ENCODE data around the gene FBXL22. TPM values are rescaled to one million over a fixed set of nuclear protein-coding genes. Genes with fewer than 3 reads are reported as not detected.

Gene FBXL22
- total RNA-seq: 0.11 and 0.13 TPM in 2 replicates

DNA sequence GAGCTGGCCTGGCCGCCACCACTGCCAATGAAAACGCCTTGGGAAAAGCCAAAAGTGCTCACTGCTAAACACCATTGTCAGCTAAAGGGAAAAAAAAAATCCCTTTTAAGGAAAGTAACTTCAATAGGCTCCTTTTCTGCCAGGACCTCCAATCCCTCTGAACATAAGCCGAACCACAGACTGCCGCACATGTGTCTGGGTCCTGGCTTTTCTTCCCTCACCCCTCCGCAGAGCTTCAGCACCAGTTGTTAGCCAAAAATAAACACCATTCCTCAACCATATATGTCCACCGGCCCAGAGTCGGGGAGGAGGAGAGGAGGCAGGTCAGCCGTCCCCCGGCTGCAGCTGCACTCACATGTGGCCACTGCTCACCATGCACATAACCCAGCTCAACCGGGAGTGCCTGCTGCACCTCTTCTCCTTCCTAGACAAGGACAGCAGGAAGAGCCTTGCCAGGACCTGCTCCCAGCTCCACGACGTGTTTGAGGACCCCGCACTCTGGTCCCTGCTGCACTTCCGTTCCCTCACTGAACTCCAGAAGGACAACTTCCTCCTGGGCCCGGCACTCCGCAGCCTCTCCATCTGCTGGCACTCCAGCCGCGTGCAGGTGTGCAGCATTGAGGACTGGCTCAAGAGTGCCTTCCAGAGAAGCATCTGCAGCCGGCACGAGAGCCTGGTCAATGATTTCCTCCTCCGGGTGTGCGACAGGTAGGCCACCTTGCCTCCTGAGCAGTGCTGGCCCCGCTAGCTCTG, at the start of gene FBXL22:
Gene FBXL22 (plus strand): TSS at position 350 of the 753 bp plus-strand sequence. CDS start 6 bp downstream, at position 356.
- DNase-seq (ENCODE audit: low read depth, low spot score): no peak

- no peak for DNase-seq (ENCODE audit: low read depth, low spot score)
These were observed 45.8 kb upstream of the FBXL22 start for GRCh38 chr15:63551400-63551799.

DNA sequence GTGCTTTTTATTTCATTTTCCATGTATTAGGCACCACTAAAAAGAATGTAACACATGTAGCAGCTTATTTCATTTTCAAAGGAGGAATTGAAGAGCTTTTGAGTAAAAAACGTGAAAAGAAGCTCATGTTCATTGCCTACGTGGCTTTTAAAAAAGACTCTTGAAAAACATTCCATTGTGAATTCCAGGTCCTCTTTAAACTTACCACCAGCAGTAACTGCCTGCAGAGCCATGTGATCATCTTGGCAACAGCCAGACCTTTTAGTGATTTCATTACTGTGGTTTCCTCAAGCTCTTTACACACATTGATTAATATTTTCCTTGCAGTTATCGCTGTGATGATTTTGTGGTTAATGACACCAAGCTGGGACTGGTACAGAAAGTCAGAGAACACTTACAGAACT, 43.8 kb upstream of the FBXL22 start:
- peak; percentile 66 for DNase-seq (ENCODE audit: low read depth, low spot score)

DNA sequence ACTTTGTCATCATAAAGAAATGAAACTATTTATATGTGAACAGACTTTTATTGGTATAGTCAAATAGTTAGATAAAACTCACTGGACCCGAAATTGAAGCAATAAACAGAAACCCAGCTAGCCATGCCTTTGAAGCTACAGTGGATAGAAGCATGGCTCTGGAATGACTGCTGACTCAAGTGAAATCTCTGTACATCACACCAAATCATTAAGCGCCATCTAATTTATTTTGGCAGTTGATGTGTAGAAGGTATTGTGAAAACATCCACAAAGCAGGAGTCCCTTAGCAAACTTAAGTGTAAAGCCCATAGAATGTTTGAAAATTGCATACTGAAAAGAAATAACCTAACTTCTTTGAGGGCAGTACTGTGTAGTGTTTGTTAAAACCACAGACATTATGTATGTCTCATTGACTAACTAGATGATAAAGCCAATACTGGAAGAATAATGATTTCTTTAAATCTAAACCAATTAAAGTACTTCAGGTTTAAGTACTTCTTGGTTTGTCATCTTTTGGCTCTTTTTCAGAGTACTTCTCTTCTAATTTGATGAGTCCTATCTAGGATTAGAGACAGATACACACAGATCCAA, 42.8 kb upstream of the FBXL22 start:
- DNase-seq (ENCODE audit: low read depth, low spot score): no peak

GRCh38 chr15:63555507-63555906, 41.7 kb upstream of the FBXL22 start:
- DNase-seq (ENCODE audit: low read depth, low spot score): no peak

DNA sequence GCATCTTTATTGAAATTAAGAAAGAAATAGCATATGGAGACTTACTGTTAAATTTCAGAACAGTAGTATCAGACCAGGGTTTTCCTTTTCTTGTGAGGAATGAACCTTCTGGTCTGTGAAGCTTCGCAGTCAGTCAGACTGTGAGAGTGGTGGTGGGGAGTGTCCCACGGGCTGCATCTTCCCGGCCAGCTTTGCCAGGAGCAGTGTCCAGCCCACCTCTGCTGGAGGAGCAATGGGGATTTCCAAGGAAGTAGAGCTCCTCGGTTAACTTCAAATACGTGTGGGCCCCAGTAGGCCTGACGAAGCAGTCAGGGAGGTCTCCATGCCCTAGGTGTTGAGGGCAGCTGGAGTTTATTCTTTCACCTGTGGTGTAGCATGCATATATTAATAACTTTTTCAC, 40.9 kb upstream of the FBXL22 start:
- no peak for DNase-seq (ENCODE audit: low read depth, low spot score)

DNA sequence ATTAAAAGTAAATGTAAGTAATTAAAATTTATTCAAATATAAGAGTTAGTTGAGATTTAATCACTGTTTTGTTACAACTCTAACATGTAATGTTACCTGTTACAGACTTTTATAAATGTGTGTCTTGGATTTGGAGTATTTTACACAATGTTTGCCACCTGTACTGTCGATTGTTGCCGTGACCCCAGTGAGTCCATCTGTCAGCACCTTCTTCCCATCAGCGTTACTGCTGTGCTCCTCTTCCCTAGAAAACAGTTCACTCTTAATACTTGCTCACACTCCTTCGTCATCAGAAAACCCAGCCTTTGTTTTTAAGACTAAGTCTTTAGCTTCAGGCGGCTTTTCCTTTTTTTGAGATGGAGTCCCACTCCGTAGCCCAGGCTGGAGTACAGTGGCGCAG, 40.5 kb upstream of the FBXL22 start:
- no peak for DNase-seq (ENCODE audit: low read depth, low spot score)

- DNase-seq (ENCODE audit: low read depth, low spot score): no peak
These were observed 37.4 kb upstream of the FBXL22 start for GRCh38 chr15:63559753-63560152.

DNA sequence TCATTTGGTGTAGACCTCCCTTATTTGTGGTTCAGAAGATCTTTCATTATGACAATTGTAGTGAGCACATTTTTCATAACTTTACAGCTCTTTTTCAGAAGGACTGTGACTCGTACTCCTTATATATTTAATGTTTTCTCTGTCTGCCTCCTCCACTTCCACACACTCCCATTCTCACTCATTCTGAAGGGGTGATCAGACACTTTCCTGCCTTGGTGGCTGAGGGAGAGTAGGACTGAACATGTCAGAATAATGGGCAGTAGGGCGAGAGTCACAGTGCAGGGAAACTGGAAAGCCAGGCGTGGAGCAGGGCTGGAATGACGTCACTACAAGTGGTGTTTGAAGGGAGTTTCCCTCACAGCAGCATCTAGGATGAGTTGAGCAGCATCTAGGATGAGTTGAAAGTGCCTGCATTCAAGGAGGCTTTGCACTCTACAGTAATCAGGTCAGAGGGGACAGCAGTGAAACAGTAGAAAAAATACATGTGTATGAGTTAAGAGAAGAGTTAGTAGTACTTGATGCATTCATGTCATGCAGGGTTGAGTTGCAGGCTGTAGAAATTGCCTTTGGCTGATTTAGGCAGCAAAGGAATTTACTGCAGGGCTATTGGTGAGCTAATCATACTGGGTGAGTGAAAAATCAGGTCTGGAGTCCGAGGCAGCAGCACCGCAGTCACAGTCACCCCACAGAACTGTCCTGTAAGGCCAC, 36.3 kb upstream of the FBXL22 start:
- DNase-seq (ENCODE audit: low read depth, low spot score): no peak

- DNase-seq (ENCODE audit: low read depth, low spot score): no peak
These were observed 33.1 kb upstream of the FBXL22 start for GRCh38 chr15:63564093-63564492.

DNA sequence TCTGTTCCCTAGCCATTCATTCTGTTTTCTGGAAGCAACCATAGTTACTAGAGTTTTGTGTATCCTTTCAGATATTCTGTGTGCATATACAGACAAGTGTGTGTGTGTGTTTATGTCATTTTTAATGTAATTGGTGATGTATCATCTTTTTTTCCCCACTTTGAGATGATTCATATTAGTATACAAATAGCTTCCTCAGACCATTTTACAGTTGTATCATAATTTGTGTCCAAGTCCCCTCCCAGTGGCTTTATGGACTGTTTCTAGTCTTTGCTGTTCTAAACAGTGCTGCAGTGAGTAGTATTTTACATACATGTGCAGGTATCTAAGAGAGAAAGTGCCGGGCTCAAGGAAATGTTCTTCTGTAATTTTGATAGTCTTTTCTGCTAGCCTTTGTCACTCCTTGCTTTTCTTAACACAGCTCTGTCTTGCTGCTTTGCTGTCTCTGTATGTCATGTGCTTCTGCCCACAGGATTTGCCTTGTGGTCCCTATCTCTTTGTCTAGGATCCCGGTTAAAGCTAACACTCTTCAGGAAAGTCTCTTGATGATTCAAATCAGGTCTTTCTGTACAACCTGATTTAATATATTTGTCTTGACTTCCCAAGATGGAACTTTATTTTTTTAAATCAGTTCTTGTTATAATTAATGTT, 31.5 kb upstream of the FBXL22 start:
- DNase-seq (ENCODE audit: low read depth, low spot score): no peak

- DNase-seq (ENCODE audit: low read depth, low spot score): no peak
These were observed 24.3 kb upstream of the FBXL22 start for GRCh38 chr15:63572749-63573464.

GRCh38 chr15:63573533-63573932, 23.7 kb upstream of the FBXL22 start:
- DNase-seq (ENCODE audit: low read depth, low spot score): no peak

DNA sequence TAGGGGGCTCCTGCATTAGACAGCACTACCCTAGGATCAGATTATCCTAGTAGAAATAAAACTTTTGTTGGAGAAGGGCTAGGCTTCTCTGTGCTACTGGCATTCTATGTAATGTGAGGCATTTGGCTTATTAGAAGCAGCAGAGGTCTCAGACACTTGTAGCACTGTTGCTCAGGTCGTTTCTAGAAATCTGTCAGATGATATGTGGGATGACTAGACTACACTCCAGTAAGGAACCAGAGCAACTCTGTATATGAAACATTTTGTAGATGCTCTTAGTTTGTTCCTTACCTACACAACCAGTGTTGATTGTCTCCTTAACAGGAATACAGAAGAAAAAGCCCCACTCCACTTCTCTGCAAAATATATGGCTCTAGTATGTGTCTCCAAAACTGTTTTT, 21.9 kb upstream of the FBXL22 start:
- no peak for DNase-seq (ENCODE audit: low read depth, low spot score)

DNA sequence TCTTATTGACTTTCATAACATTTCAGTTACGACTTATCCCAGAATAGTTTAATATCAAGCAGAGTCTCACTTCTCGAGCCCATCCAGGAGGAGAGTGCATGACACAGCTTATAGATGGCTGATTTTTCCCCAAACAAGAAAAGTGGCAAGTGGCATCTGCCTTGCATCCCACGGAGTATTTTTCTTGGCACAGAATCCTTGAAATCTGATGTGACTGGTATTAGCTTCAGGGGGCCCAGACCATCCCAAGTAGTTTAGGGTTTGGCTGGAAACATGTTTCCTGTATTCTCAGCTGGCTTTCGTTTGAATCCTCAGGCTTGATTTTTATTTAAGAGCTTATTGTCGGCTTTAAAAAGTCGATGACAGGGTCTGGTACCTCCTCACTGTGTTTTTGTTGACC, 20.7 kb upstream of the FBXL22 start:
- no peak for DNase-seq (ENCODE audit: low read depth, low spot score)

DNA sequence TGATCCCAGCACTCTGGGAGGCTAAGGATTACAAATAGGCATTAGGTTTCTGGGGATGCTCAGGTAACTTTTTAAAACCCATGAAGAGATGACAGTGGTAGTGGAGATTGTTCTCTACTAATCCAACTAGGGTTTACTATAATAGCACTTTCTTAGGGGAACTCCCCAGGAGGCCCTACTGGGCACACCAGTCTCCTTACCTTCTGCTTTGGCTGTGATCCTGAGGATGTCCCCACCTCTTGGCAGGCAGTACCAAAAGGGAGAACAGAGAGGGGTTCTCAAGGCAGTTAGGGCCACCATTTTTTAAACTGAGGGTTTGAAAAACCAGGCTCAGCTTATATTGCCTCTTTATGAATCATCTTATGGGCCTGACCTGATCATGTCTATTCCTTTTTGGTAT, 15.0 kb upstream of the FBXL22 start:
- no peak for DNase-seq (ENCODE audit: low read depth, low spot score)

DNA sequence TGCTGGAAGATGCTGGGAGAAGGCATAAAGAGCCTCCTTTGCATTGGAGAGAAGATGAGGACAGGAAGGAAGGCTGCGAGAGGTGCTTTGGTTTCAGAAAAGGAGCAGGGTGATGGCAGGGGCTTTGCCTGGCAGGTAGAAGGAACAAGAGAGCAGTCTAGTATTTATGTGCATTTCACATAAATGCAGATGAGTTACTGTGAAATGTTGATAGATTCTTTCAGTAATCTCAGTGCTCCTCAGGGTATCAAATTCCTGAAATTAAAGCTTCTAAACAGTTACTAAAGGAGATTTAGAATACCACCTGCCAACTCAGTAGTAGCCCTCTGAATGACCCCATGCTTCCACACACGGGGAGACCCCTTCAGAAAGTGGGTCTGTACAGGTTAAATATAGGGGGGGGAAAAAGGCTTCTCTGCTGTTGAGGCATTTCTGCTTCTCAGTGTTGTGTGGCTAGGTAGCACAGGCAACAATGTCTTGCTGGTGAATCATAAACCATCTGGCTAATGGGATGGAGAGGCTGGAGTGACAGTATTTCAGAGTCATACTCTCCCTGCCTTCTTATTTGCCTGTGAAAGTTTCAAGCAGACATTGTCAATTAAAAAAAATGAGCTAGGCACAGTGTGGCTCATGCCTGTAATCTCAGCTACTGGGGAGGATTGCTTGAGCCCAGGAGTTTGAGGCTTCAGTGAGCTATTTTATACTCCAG, 14.3 kb upstream of the FBXL22 start:
- DNase-seq (ENCODE audit: low read depth, low spot score): no peak

DNA sequence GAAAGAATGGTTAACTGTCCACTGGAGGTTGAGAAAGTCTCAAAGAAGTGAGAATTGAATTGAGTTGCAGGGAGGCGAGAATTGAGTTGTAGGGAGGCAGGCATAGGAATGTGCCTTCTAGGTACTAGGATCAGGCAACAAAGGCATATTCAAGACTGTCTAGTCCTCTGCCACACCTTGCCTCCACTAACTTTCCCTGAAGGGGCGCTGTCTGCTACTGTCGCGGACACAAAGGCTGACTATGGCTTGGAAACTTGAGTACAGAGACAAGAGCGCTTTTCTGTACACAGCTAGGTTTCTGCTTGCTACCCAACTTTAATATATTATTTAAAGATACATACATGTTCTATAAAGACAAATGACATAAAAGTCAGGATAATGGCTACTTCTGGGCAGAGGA, 10.4 kb upstream of the FBXL22 start:
- no peak for DNase-seq (ENCODE audit: low read depth, low spot score)

- no peak for DNase-seq (ENCODE audit: low read depth, low spot score)
These were observed 9.7 kb upstream of the FBXL22 start for GRCh38 chr15:63587527-63587926.

DNA sequence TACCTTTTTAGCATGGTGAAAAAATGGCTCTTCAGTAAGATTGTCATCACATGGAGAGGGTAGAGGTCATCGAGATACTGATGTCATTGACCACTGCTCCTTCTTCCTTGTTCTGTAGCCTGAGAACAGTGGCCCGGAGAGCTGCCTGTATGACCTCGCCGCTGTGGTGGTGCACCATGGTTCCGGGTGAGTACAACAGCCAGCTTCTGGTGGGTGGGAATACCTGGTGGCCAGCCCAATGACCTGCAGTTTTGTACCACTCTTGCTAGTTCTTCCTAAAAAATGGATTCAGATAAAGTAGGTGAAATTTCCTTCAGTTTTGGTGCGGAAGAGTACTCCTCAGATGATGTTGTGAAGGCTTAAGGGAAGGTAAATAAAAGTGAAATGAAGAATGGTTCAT, 8.4 kb upstream of the FBXL22 start:
- DNase-seq (ENCODE audit: low read depth, low spot score): no peak
